HG03066 (cell line): ENCODE results near the gene DNAI1.
A peak's percentile ranks its signal among the peaks of the same experiment; 100 is the strongest.
"Not testable (repeated sequence)": the region's sequence is repeated elsewhere in the genome, so short reads cannot be mapped to it uniquely, and the experiment has no call there.

ENCODE experiments used
- ATAC-seq: cut with Tn5 transposase; IDR thresholded peaks from one replicate; pipeline ENCODE4 v1.9.1; 2021; ENCODE audit warnings: low read depth; ENCODE audit not compliant: unreplicated experiment

The DNAI1 gene

DNA sequence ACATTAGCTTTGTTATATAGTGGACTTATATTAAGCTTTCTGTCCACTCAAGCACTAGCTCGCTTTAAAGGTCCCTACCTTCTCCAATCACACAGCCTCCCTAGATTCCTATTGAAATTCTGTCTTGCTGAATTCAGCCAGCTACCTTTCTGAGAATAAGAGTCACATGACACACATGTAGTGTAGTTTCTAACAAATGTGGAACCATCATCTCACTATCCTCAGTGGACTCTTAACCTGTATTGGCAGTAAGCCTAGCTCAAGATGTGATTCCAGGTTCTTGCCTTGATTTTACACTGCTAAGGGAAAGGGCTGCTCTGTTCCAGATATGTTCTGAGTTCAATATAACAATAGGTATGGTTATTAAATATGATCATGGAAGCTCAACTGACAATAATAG lies 11.7 kb upstream of the DNAI1 start:
- no peak for ATAC-seq

DNA sequence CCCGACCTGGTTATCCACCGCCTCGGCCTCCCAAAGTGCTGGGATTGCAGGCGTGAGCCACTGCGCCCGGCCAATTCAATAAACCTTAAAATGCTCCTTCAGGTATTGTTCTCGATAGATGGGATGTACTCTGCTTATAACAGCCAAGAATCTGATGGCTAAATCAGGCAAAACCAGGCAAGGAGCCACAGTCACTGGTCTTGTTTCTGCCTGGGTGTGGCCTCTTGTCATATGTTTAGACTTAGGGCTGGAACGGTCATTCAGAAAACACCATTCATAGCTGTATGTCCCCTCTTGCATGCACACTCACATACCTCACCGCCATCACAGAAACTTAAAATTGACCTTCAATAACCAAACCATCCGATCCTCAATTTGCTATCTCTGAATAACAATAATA lies 8.0 kb upstream of the DNAI1 start:
- no peak for ATAC-seq

DNA sequence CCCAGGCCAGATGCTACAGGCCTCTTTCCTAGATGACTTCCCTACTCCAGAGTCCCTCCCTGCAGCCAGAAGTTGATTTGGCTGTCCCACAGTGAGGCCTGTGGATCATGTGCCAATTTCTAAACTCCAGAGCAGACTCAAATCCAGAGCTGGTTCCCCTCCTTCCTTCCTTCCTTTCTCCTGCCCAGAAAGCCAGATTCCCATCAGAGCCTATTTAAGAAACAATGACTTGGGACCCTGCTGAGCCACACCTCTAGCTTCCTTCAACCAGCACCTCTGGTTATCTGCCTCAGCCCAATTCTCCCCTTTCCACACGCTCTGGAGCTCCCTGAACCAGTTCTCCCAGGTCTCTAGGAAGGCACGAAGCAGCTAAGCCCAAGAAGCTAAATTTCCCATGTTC lies 7.5 kb upstream of the DNAI1 start:
- ATAC-seq = no peak

DNA sequence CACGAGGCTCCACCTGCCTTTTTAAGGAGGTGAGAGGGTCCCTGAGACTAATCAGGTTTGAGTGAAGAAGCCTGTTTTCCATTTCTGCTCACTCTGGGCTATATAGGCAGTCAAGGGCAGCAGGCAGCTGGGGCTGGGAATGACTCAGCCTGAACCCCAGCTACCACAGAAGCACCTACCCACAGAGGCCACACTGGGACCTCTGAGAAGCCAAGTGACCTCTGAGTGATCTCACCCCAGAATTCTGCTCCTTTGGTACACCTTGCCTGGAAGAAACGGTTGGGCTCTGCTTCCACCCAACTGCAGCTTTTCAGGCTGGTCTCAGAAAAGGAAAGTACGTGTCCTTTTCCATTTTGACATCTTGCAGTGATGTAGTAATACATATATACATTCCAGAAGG lies 7.1 kb upstream of the DNAI1 start:
- no peak for ATAC-seq

DNA sequence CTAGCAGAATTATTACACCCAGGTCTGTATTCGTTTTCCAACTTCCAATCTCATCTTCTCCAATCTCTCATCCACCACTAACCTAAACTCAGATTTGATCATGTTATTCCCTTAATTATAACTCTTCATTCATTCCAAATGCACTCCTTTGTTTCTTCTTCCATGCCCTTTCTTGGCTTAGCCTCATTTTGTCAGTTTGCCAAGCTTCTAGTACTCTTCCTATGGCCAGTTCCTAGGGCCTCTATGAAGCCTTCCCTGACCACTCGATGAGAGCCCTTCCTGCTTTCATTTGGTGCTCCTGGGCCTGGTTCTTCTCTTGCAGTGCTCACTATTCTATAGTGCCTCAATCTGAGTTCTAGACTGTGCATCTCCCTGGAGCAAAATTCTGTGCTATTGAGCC lies 6.0 kb upstream of the DNAI1 start:
- ATAC-seq = no peak

GRCh38 chr9:34454571-34455065 lies 4.0 kb upstream of the DNAI1 start:
- ATAC-seq = no peak

DNA sequence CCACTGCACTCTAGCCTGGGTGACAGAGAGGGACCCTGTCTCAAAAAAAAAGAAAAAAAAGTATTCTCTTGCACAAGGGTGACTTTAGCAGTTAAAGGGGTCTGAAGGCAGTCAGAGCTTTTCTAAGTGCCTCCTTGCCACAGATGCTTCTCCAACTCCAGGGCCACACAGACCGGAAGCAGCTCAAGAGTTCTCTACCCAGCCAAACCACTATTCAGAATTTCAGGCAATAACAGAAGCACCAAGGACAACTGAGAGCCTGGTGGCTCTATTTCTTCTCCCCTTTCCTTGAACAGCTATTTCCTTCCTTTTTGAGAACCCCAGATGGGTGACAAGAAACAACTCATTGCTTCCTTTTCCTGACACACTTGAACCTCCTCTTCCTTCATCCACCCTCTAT lies 2.5 kb upstream of the DNAI1 start:
- ATAC-seq = no peak

DNA sequence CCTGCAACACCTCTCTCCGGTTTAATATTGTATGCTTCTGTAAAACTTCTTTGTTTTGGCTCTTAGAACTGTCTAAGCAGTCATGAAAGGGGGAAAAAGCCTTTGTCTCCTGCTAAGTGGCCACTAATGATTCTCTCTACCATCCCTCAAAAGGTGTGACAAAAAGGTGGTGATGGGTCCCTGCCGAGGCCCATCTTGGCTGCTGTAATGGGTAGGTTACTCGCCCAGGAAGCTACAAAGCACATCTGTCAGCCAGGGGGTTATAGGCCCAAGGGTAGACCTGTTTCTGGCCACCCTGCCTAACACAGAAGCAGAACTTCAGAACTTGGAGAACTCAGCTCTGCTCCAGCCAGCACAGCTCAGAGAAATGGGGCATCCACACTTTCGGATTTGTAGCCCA lies 1.9 kb upstream of the DNAI1 start:
- no peak for ATAC-seq

DNA sequence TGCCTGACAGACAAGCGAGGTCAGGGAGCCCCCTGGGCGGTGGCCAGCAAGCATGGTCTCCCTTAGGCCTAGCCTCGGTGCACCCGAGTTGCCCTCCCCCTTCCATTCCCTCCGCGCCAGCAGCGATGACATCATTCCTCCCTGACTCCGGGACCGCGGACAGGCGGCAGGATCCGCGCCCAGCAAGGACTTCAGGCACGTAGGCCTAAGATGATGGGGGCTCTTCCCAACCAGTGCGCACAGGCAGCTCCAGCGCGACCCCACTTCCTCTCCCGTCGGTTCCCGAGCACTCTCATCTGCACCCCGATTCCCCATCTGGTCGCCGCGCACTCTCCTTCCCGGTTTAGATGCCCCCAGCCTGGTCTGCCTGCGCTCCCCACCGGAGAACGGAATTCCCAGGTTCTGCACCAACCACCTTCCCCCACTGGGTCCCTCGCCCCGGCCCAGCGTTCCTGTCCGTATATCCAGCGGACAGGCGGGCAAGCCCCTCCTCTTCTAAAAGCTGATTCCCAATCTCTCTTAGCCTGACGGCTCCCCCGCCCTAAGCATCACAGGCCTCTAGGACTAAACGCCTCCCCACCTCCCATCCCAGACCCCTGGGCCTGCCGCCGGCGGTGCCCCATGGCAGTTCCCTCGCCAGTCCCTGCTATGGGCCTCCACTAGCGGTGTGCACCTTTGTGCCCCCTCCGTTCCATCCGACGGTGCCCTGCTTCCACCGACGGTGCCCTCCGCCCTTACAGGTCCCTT lies 1.2 kb upstream of the DNAI1 start:
- no peak for ATAC-seq

DNA sequence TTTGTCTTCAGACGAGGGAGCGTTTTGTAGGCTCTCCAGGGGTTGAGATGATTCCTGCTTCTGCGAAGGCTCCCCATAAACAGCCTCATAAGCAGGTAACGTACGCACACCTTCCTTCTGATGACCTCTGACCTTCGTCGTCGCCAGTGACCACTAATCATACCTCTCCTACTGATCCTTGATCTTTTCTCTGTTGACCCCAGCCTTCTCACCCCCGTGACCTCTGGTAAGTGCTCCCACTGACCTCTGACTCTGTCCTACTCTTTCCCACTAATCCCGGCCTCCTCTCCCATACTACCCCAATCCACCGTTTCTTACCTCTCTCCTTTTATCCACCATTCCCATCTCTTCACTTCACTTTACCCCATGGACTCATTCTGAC lies 345 bp downstream of the DNAI1 start:
- peak; percentile 10 for ATAC-seq

- no peak for ATAC-seq
Observed at GRCh38 chr9:34459356-34459755, 751 bp downstream of the DNAI1 start.

GRCh38 chr9:34459941-34460340 lies 1.3 kb downstream of the DNAI1 start:
- no peak for ATAC-seq

DNA sequence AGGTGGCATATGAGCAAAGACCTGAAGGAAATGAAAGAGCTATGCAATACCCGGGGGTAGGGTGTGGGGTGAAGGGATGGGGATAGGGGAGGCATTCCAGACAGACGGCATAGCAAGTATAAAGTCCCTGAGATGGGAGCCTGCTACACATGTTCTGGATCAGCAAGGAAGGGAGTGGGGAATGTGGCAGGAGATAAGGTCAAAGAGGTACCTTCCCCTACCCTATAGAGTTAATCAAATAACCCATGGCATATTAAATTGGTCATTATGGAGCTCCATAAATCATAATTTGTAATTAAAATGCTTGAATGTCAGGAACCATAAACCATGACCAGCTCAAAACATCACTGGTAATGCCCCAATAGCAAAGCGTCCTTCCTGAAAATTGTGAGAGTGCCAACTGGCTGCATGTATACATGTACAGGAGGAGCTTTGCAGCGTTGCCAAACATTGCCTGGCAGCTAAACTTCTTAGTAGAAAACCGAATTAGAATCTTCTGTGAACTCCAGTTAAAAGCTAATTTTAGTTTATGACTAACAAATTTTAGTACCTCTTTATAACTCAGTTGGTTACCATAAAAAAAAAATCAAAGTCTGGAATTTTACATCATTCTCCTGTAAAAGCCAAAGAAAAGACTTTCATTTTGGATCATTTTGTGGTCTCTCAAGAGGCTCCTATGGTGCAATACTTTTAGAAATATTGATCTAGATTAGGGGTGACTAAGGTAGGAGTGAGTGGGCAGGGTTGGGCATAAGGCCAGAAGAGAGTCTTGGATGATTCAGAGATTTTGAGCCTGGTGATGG lies 4.7 kb downstream of the DNAI1 start:
- ATAC-seq = no peak

- no peak for ATAC-seq
Observed at GRCh38 chr9:34463901-34464232, 5.3 kb downstream of the DNAI1 start.

DNA sequence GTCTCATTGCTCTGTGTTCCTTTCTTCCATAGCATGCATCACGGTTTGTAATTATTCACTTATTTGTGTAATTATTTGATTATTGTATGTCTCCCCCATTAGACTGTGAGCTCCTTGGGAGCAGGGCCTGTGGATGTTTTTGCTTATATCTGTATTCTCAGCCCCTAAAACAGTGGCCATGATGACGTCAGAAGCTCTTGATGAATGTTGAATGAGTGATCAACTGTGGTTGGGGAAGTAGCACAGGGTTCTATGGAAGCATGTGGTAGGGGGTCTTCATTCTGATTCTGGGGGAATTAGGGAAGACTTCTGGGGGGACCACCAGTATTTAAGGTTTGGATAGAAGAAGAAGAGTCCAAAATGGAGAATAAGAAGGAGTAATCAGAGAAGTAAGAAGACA lies 6.0 kb downstream of the DNAI1 start:
- no peak for ATAC-seq

DNA sequence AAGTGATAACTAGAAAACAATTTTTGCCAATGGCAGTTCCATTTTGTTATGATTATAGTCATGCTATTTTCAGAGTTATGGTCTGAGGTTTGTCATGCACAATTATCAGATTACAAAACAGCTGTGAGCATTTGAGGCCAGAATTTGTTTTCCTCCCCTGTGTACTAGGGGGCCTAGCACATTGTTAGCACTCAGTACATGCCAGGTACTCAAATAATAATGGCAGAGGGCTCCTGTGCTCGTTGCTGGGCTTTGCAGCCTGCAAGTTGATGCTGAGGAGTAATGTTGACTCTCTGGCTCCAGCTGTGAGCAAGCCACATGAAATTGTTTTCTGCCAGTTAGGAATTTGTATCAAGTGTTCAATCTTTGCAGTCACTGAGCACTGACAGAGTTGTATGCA lies 6.9 kb downstream of the DNAI1 start:
- ATAC-seq = no peak

- no peak for ATAC-seq
Observed at GRCh38 chr9:34475097-34475496, 16.5 kb downstream of the DNAI1 start.

- ATAC-seq = no peak
Observed at GRCh38 chr9:34477541-34477940, 18.9 kb downstream of the DNAI1 start.

GRCh38 chr9:34479431-34479866 lies 20.8 kb downstream of the DNAI1 start:
- no peak for ATAC-seq

DNA sequence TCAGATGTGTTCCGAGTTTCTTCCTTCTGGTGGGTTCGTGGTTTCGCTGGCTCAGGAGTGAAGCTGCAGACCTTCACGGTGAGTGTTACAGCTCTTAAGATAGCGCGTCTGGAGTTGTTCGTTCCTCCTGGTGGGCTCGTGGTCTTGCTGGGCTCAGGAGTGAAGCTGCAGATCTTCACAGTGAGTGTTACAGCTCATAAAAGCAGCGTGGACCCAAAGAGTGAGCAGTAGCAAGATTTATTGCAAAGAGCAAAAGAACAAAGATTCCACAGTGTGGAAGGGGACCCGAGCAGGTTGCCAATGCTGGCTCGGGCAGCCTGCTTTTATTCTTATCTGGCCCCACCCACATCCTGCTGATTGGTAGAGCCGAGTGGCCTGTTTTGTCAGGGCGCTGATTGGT lies 23.0 kb downstream of the DNAI1 start:
- not testable (repeated sequence) for ATAC-seq

GRCh38 chr9:34482746-34483145 lies 24.1 kb downstream of the DNAI1 start:
- not testable (repeated sequence) for ATAC-seq

GRCh38 chr9:34484678-34485077 lies 26.1 kb downstream of the DNAI1 start:
- no peak for ATAC-seq
